Endodermal cell (in vitro differentiated cells): ENCODE data around the gene STX1A. TPM values are rescaled to one million over a fixed set of nuclear protein-coding genes. Genes with fewer than 3 reads are reported as not detected.

Experiments used
- DNase-seq: peaks from one replicate; pipeline ENCODE4 v3.0.0-alpha.2; 2017
- H3K27ac ChIP-seq: 2 replicates; pipeline ENCODE4 v1.5.1; 2013; ENCODE audit warnings: mild to moderate bottlenecking, low read depth, low read length, moderate library complexity
- H3K27me3 ChIP-seq: 2 replicates; pipeline ENCODE4 v1.6.1; 2013; ENCODE audit warnings: mild to moderate bottlenecking, low read length, moderate library complexity; ENCODE audit not compliant: insufficient read depth, control insufficient read depth, poor library complexity, severe bottlenecking
- H3K36me3 ChIP-seq: 2 replicates; pipeline ENCODE4 v1.7.0; 2013; ENCODE audit warnings: mild to moderate bottlenecking, low read length, moderate library complexity; ENCODE audit not compliant: control insufficient read depth, insufficient read depth
- H3K4me1 ChIP-seq: one replicate; pipeline ENCODE4 v1.7.0; 2013; ENCODE audit warnings: low read length; ENCODE audit not compliant: control insufficient read depth, insufficient read depth
- H3K4me3 ChIP-seq: 2 replicates; pipeline ENCODE4 v1.5.1; 2013; ENCODE audit warnings: mild to moderate bottlenecking, low read length, moderate library complexity
- H3K9ac ChIP-seq: 2 replicates; pipeline ENCODE4 v1.6.1; 2013; ENCODE audit warnings: mild to moderate bottlenecking, low read length, moderate library complexity; ENCODE audit not compliant: poor library complexity, severe bottlenecking; ENCODE audit errors: extremely low read depth
- H3K9me3 ChIP-seq: 2 replicates; pipeline ENCODE4 v1.6.1; 2013; ENCODE audit warnings: mild to moderate bottlenecking, low read length, moderate library complexity; ENCODE audit not compliant: control insufficient read depth
- H3K27ac Mint-ChIP-seq: 2 replicates; pipeline ENCODE4 v1.8.0; 2020; ENCODE audit warnings: mixed read lengths
- H3K27me3 Mint-ChIP-seq: 2 replicates; pipeline ENCODE4 v1.8.0; 2021; ENCODE audit warnings: mild to moderate bottlenecking, mixed read lengths; ENCODE audit not compliant: insufficient read depth
- H3K36me3 Mint-ChIP-seq: 2 replicates; pipeline ENCODE4 v1.8.0; 2020; ENCODE audit warnings: low read depth, mixed read lengths
- H3K4me1 Mint-ChIP-seq: 2 replicates; pipeline ENCODE4 v1.8.0; 2020; ENCODE audit warnings: mixed read lengths
- H3K4me3 Mint-ChIP-seq: 2 replicates; pipeline ENCODE4 v1.8.0; 2020; ENCODE audit warnings: mild to moderate bottlenecking, moderate library complexity, mixed read lengths
- H3K9me3 Mint-ChIP-seq: 2 replicates; pipeline ENCODE4 v1.8.0; 2020; ENCODE audit warnings: mild to moderate bottlenecking, mixed read lengths
- CTCF ChIP-seq: fragments of 200-600 bp; sonication (generic); conservative IDR thresholded peaks from 2 replicates; pipeline ENCODE4 v1.5.0; 2021; ENCODE audit warnings: antibody characterized with exemption, mild to moderate bottlenecking
- WGBS, 2 experiments: methylation state at CpG; one replicate each; pipeline versions ENCODE4 v1.1.5 to v1.1.7; 2013; ENCODE audit warnings: missing lambda C conversion rate in 2 of 2, mixed read lengths in 1 of 2; ENCODE audit not compliant: insufficient coverage in 1 of 2, insufficient read length in 1 of 2; 5-methylcytosine and 5-hydroxymethylcytosine counted together
- total RNA-seq, 2 donors: library from RNA; stranded (reverse); fragmentation: NEBNext Ultra II Directional in 1 of 2; extraction: Animal tissue kit (Norgen Biotek cat#: 25700) in 1 of 2; gene quantifications; 2 replicates in 1 of 2; 3 replicates in 1 of 2; pipeline ENCODE4 v1.2.1, GENCODE V29; 2021

The STX1A gene
- total RNA-seq, 2 donors from 2014 or later = 23.0 to 34.4 TPM

GRCh38 chr7:73740771-73741170, 21.3 kb upstream of the STX1A start:
- no peaks in the 10 kb centered on the region for H3K27me3 ChIP-seq
- peak overlapping the region; percentile 32 for H3K4me3 Mint-ChIP-seq
- peak overlapping the region; percentile 22 for H3K27ac ChIP-seq
- H3K9ac ChIP-seq = no peak overlapping the region
- H3K4me1 Mint-ChIP-seq = peaks cover 31% of the 10 kb centered on the region
- H3K9me3 ChIP-seq = no peaks in the 10 kb centered on the region
- peaks cover 11% of the 10 kb centered on the region for H3K4me1 ChIP-seq
- H3K27ac Mint-ChIP-seq = peak overlapping the region; percentile 99
- H3K9me3 Mint-ChIP-seq = no peaks in the 10 kb centered on the region
- no peak for TF ChIP-seq CTCF
- H3K27me3 Mint-ChIP-seq = no peaks in the 10 kb centered on the region
- 65 to 78% methylated on average over 2 to 4 of the region's 5 CpGs for WGBS, 2 experiments
- DNase-seq = peak; percentile 74
- H3K36me3 Mint-ChIP-seq = peaks cover 15% of the 10 kb centered on the region
- H3K36me3 ChIP-seq = peaks cover 18% of the 10 kb centered on the region
- no peak overlapping the region for H3K4me3 ChIP-seq

GRCh38 chr7:73740212-73740611, 20.7 kb upstream of the STX1A start:
- H3K4me3 ChIP-seq = no peak overlapping the region
- H3K36me3 ChIP-seq = peaks cover 21% of the 10 kb centered on the region
- no peak overlapping the region for H3K9ac ChIP-seq
- peak overlapping the region; percentile 32 for H3K4me3 Mint-ChIP-seq
- H3K27ac Mint-ChIP-seq = peak overlapping the region; percentile 99
- H3K4me1 Mint-ChIP-seq = peaks cover 31% of the 10 kb centered on the region
- H3K36me3 Mint-ChIP-seq = peaks cover 17% of the 10 kb centered on the region
- no peak for TF ChIP-seq CTCF
- no peak for DNase-seq
- no peaks in the 10 kb centered on the region for H3K27me3 Mint-ChIP-seq
- H3K27me3 ChIP-seq = no peaks in the 10 kb centered on the region
- 83 to 96% methylated on average over 3 to 7 of the region's 7 CpGs for WGBS, 2 experiments
- peaks cover 11% of the 10 kb centered on the region for H3K4me1 ChIP-seq
- H3K27ac ChIP-seq = no peak overlapping the region
- no peaks in the 10 kb centered on the region for H3K9me3 ChIP-seq
- H3K9me3 Mint-ChIP-seq = no peaks in the 10 kb centered on the region

- WGBS, 2 experiments = 63 to 71% methylated on average over 7 to 13 of the region's 13 CpGs
Observed at GRCh38 chr7:73739387-73739767, 19.9 kb upstream of the STX1A start.

More at GRCh38 chr7:73739387-73739767, 19.9 kb upstream of the STX1A start:
- Histone ChIP-seq H3K27me3 (no peaks in the 10 kb centered on the region), H3K9me3 (no peaks in the 10 kb centered on the region), H3K27ac (peak overlapping the region; percentile 83), H3K4me3 (peak overlapping the region; percentile 84), H3K9ac (peak overlapping the region; percentile 95), H3K36me3 (peaks cover 21% of the 10 kb centered on the region), H3K4me1 (peaks cover 11% of the 10 kb centered on the region)
- H3K4me1 Mint-ChIP-seq = peaks cover 34% of the 10 kb centered on the region
- peak overlapping the region; percentile 86 for H3K4me3 Mint-ChIP-seq
- TF ChIP-seq CTCF = no peak
- H3K9me3 Mint-ChIP-seq = no peaks in the 10 kb centered on the region
- H3K27ac Mint-ChIP-seq = peak overlapping the region; percentile 98
- H3K27me3 Mint-ChIP-seq = no peaks in the 10 kb centered on the region
- peaks cover 18% of the 10 kb centered on the region for H3K36me3 Mint-ChIP-seq
- peak; percentile 66 for DNase-seq
